Astrocyte (in vitro differentiated cells and primary cell): ENCODE measurements around the gene RAE1. TPM values are rescaled to one million over a fixed set of nuclear protein-coding genes. Genes with fewer than 3 reads are reported as not detected.

ENCODE experiments used
- DNase-seq: peaks from one replicate; pipeline ENCODE4 v3.0.0-alpha.2; 2010; ENCODE audit warnings: low read depth
- FAIRE-seq: peaks from 2 replicates; lab custom pipeline; 2011; peaks lifted over from hg19 to GRCh38; lab: Jason Lieb, UNC
- H2AFZ ChIP-seq: 2 replicates; pipeline ENCODE4 v1.6.0; 2012; ENCODE audit warnings: low read depth, low read length, inconsistent platforms
- H3K27ac ChIP-seq: 2 replicates; pipeline ENCODE4 v1.5.1; 2011; ENCODE audit warnings: low read depth, low read length, inconsistent platforms
- H3K27me3 ChIP-seq: 2 replicates; pipeline ENCODE4 v1.6.0; 2011; ENCODE audit warnings: low read length, inconsistent platforms; ENCODE audit not compliant: insufficient read depth
- H3K36me3 ChIP-seq: 2 replicates; pipeline ENCODE4 v1.5.1; 2011; ENCODE audit warnings: low read length, inconsistent platforms; ENCODE audit not compliant: insufficient read depth
- H3K4me1 ChIP-seq: 2 replicates; pipeline ENCODE4 v1.5.1; 2011; ENCODE audit warnings: low read length, inconsistent platforms; ENCODE audit not compliant: insufficient read depth
- H3K4me2 ChIP-seq: 2 replicates; pipeline ENCODE4 v1.6.0; 2012; ENCODE audit warnings: low read length, inconsistent platforms
- H3K4me3 ChIP-seq: 2 replicates; pipeline ENCODE4 v1.5.1; 2011; ENCODE audit warnings: low read depth, mild to moderate bottlenecking, low read length, inconsistent platforms; ENCODE audit not compliant: insufficient read depth
- H3K79me2 ChIP-seq: 2 replicates; pipeline ENCODE4 v1.6.0; 2012; ENCODE audit warnings: mild to moderate bottlenecking, low read length, inconsistent platforms; ENCODE audit not compliant: insufficient read depth
- H3K9ac ChIP-seq: 2 replicates; pipeline ENCODE4 v1.6.0; 2012; ENCODE audit warnings: mild to moderate bottlenecking, low read length, inconsistent platforms
- H3K9me3 ChIP-seq: 2 replicates; pipeline ENCODE4 v1.5.1; 2012; ENCODE audit warnings: low read depth, mild to moderate bottlenecking, low read length, inconsistent platforms; ENCODE audit not compliant: insufficient read depth
- H4K20me1 ChIP-seq: 2 replicates; pipeline ENCODE4 v1.6.0; 2012; ENCODE audit warnings: low read length, inconsistent platforms; ENCODE audit not compliant: insufficient read depth
- H3K27ac Mint-ChIP-seq: one replicate; pipeline ENCODE4 v1.8.0; 2021; ENCODE audit warnings: mild to moderate bottlenecking, mixed read lengths; ENCODE audit not compliant: unreplicated experiment
- H3K27me3 Mint-ChIP-seq: one replicate; pipeline ENCODE4 v1.8.0; 2021; ENCODE audit warnings: low read depth, mixed read lengths; ENCODE audit not compliant: unreplicated experiment
- H3K36me3 Mint-ChIP-seq: one replicate; pipeline ENCODE4 v1.8.0; 2021; ENCODE audit warnings: low read depth, mixed read lengths; ENCODE audit not compliant: unreplicated experiment
- H3K4me1 Mint-ChIP-seq: one replicate; pipeline ENCODE4 v1.8.0; 2021; ENCODE audit warnings: low read depth, mixed read lengths; ENCODE audit not compliant: unreplicated experiment
- H3K4me3 Mint-ChIP-seq: one replicate; pipeline ENCODE4 v1.8.0; 2021; ENCODE audit warnings: mild to moderate bottlenecking, moderate library complexity, mixed read lengths; ENCODE audit not compliant: unreplicated experiment
- H3K9me3 Mint-ChIP-seq: one replicate; pipeline ENCODE4 v1.8.0; 2021; ENCODE audit warnings: mild to moderate bottlenecking, mixed read lengths; ENCODE audit not compliant: unreplicated experiment
- EZH2 ChIP-seq: IDR thresholded peaks from 2 replicates; pipeline ENCODE4 v1.6.1; 2012; ENCODE audit warnings: mild to moderate bottlenecking, low read length, inconsistent platforms; ENCODE audit not compliant: insufficient read depth
- total RNA-seq: library from RNA; stranded (reverse); gene quantifications from 2 replicates; pipeline ENCODE4 v1.2.1, GENCODE V29; 2021
- TF ChIP-seq, protein P1 (sequence below): IDR thresholded peaks from 2 replicates; pipeline ENCODE4 v1.5.1; 2011; ENCODE audit warnings: low read depth, mild to moderate bottlenecking, inconsistent platforms, low read length, moderate library complexity; ENCODE audit not compliant: insufficient read depth

The RAE1 gene
- total RNA-seq, 1 donor from 2014 or later = 31.1 TPM

DNA sequence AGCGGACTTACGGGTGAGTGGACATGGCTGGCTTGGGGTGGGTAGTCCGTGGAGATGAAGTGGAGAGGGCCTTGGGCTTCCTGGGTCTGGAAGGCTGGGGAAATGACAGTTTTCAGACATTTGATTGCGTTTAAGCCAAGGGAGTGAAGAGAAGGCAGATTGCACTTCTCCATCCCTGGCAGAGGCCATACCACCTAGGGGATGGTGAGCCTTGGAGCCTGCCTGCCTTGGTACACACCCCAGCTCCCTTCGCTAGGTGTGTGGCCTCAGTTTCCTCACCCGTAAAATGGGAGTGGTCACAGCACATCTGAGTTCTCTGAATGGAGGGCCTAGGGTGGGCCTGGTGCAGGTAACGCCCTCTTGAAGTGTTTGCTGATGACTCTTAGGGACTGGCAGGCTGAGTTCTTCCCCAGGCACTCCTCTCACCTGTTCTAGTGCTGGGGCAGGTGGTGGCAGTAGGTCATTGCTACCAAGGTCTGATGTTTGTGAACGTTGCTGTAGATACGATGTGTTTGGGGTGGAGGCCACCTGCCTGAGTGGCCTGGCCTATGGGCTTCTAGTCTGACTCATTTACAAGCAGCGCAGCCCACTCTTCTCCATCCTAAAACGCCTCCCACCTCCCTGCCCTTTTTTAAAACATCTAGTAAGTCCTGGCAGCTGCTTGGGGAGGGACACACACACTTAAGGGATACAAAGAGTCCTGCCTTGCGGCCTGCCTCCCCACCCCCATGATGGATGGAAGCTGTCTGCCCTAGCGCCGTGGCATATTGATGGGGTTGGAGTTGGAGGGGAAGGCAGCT, 42.5 kb downstream of the RAE1 start:
- DNase-seq (no peak), FAIRE-seq (no peak)
- Mint-ChIP-seq H3K4me3 (peak overlapping the region; percentile 89), H3K36me3 (peaks cover 17% of the 10 kb centered on the region), H3K4me1 (peaks cover 31% of the 10 kb centered on the region), H3K27me3 (no peaks in the 10 kb centered on the region), H3K9me3 (no peaks in the 10 kb centered on the region), H3K27ac (peak overlapping the region; percentile 66)
- Histone ChIP-seq H3K4me2 (peak overlapping the region; percentile 84), H3K4me1 (peaks cover 28% of the 10 kb centered on the region), H3K9me3 (no peaks in the 10 kb centered on the region), H3K36me3 (no peaks in the 10 kb centered on the region), H3K4me3 (no peak overlapping the region), H3K27ac (no peak overlapping the region), H4K20me1 (peaks cover 46% of the 10 kb centered on the region), H3K79me2 (peaks cover 52% of the 10 kb centered on the region), H3K9ac (peak overlapping the region; percentile 65), H3K27me3 (no peaks in the 10 kb centered on the region), H2AFZ (no peak overlapping the region)
- no peak for TF ChIP-seq EZH2
- TF ChIP-seq, protein P1, sequence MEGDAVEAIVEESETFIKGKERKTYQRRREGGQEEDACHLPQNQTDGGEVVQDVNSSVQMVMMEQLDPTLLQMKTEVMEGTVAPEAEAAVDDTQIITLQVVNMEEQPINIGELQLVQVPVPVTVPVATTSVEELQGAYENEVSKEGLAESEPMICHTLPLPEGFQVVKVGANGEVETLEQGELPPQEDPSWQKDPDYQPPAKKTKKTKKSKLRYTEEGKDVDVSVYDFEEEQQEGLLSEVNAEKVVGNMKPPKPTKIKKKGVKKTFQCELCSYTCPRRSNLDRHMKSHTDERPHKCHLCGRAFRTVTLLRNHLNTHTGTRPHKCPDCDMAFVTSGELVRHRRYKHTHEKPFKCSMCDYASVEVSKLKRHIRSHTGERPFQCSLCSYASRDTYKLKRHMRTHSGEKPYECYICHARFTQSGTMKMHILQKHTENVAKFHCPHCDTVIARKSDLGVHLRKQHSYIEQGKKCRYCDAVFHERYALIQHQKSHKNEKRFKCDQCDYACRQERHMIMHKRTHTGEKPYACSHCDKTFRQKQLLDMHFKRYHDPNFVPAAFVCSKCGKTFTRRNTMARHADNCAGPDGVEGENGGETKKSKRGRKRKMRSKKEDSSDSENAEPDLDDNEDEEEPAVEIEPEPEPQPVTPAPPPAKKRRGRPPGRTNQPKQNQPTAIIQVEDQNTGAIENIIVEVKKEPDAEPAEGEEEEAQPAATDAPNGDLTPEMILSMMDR = no peak

GRCh38 chr20:57394121-57395082, 43.3 kb downstream of the RAE1 start:
- H2AFZ ChIP-seq = no peak overlapping the region
- H4K20me1 ChIP-seq = peaks cover 55% of the 10 kb centered on the region
- DNase-seq = no peak
- peaks cover 24% of the 10 kb centered on the region for H3K36me3 Mint-ChIP-seq
- peak overlapping the region; percentile 66 for H3K27ac Mint-ChIP-seq
- TF ChIP-seq EZH2 = no peak
- H3K79me2 ChIP-seq = peaks cover 60% of the 10 kb centered on the region
- no peaks in the 10 kb centered on the region for H3K27me3 ChIP-seq
- H3K4me1 ChIP-seq = peaks cover 31% of the 10 kb centered on the region
- no peaks in the 10 kb centered on the region for H3K9me3 Mint-ChIP-seq
- no peaks in the 10 kb centered on the region for H3K36me3 ChIP-seq
- H3K4me3 ChIP-seq = no peak overlapping the region
- H3K4me3 Mint-ChIP-seq = peak overlapping the region; percentile 34
- no peak overlapping the region for H3K27ac ChIP-seq
- H3K9me3 ChIP-seq = no peaks in the 10 kb centered on the region
- no peak for FAIRE-seq
- H3K9ac ChIP-seq = peak overlapping the region; percentile 6
- peaks cover 35% of the 10 kb centered on the region for H3K4me1 Mint-ChIP-seq
- H3K27me3 Mint-ChIP-seq = no peaks in the 10 kb centered on the region
- H3K4me2 ChIP-seq = peak overlapping the region; percentile 84
